Stimulated activated CD4-positive, alpha-beta T cell treated with anti-CD3 and anti-CD28 coated beads, TNF-alpha, amount 100 ng/mL, for 1 hour (primary cell): ENCODE measurements around the gene APMAP.
"Not testable (repeated sequence)": the region's sequence is repeated elsewhere in the genome, so short reads cannot be mapped to it uniquely, and the experiment has no call there.

Experiments used
- DNase-seq, 3 donors: peaks; one replicate each; pipeline ENCODE4 v3.0.0-alpha.2; 2020; ENCODE audit warnings: low read depth in 3 of 3, low spot score in 1 of 3

APMAP gene

DNA sequence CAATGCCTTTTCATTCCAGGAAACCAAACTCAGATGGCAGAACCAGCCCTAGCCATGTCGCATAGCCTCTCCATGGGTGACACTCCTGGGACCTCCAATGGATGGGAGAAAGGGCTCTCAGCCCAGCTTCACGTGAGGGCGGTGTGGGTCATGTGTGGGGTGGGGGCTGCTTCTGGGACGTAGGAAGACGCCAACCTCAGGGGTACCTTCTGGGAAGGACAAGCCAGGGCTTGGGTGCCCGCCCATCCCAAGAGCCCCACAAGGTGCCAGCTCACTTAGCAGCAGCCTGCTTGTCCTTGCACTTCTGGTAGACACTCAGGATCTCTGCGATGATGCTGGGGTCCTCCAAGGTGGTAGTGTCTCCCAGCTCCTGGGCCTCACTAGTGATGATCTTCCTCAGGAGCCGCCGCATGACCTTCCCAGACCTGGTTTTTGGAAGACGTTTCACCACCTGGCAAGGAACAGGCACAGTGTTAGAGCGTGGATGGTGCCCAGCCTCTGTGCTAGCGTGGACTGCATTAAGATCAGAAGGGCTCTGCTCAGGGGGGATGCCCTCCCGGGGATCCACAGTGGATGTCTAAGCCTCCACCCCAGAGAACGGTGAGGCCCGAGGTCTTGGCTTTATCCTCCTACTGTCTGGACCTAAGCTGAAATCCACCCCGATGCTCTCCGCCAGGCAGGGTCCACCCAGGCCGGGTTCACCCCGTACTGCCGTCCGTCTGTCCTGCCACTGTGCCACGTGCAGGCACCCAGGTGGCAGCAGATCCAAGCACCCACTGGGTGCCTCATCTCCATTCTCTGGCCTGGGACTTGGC is 15.1 kb upstream of the APMAP start:
- DNase-seq = no peak

DNA sequence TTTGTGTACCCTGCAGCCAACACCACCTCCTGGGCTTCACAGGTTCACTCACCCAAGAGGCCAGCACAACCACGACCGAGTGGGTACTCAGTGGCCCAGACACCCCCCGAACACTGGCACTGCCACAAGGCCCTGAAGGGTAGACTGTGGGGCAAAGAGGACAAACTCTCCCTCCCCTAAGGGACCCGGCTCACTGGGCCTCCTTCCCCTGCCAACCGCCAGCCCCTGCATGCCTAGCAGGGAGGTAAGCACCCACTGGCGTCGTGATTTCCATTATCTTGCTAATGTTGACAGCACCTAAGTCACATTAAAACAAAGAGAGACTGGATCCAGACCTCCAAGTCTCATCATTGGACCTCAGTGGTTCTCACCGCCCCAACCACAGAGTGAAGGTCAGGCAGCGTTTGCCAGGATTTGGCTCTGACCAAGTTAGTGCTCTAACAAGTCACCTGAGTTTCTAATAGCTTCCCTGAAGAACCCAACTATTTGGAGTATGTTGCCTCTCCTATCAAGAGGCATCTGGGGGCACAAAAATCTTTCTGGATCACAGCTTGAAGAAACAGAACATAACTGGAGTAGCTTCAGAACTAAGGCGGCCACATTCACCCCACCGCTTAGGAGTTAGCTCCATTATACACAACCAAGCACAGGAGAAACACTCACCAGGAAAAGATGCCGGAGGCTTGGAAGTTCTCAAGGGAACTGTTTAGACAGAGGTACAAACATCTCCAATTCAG is 14.0 kb upstream of the APMAP start:
- no peak for DNase-seq

DNA sequence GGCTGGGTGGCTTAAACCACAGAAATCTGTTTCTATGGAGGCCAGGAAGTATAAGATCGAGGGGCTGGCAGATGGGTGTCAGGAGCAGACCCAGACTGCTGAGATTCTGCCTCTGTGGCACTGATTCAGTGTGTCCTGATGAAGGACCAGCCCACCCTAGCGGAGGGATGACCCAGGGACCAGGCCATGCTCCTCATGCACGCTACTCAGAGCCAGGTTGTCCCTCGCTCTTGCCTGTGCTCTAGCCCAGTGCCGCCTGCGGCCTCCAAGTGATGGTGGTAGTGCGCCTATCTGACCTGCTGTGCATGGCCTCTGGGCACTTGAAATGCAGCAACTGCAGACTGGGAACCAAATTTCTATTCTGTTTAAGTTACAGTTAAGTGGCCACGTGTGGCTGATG is 13.1 kb upstream of the APMAP start:
- DNase-seq = no peak

DNA sequence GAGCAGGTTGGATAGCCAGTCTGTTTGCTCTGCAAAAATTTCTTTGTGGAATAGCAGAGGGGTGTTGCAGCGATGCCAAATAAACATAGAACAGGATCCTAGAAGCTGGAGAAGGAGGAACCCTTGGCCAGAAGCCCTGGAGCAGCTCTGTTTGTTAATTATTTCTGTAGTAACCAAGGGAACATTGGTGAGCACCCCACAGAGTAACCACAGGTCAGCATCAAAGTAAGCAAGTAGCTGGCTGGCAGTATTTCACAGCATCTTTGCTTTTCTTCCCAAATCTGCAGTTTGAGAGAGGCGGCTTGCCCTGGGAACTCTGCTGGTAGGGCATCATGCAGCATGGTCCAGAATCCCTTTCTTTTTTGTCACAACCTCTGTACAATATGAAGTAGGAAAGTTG is 12.7 kb upstream of the APMAP start:
- DNase-seq = no peak

DNA sequence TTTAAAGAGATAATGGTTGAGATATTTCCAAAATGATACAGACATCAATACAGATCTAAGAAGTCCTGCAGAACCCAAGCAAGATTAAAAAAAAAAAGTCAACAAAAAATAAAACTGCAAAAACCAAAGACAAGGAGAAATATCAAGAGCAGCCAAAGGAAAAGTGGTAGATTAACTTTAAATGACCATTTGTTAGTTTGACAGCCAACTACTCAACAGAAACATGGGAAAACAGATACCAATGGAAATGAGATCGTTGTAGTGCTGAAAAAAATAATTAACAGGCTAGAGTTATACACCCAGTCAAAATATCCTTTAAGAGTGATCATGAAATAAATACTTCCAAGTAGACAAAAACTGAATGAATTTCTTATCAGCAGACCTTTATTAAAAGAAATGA is 10.5 kb upstream of the APMAP start:
- DNase-seq = no peak

DNA sequence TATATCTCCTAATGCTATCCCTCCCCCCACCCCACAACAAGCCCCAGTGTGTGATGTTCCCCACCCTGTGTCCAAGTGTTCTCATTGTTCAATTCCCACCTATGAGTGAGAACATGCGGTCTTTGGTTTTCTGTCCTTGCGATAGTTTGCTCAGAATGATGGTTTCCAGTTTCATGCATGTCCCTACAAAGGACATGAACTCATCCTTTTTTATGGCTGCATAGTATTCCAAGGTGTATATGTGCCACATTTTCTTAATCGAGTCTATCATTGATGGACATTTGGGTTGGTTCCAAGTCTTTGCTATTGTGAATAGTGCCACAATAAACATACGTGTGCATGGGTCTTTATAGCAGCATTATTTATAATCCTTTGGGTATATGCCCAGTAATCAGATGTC is 8.8 kb upstream of the APMAP start:
- DNase-seq = not testable (repeated sequence)

DNA sequence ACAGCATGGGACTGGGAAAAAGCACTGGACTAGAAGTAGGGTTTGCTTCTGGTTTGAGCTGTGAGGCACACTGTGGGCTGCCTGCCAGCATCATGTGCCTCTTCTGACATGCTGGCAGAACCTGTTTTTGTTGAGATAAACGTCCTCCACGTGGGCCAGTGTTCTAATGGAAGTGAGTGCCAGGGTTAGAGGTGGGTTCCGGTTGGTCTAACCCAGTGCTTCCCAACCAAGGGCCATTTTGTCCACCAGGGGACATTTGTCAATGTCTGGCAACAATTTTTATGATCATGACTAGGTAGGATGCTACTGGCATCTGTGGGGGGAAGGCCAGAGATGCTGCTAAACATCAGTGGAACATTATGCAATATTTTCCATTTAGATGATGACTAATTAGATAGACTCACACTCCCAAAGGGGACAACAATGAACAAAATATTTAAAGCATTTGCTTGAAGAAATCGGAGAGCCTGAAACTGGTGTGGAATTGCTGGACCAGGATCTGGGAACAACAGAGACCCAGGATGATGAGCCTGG is 7.8 kb upstream of the APMAP start:
- DNase-seq = no peak

DNA sequence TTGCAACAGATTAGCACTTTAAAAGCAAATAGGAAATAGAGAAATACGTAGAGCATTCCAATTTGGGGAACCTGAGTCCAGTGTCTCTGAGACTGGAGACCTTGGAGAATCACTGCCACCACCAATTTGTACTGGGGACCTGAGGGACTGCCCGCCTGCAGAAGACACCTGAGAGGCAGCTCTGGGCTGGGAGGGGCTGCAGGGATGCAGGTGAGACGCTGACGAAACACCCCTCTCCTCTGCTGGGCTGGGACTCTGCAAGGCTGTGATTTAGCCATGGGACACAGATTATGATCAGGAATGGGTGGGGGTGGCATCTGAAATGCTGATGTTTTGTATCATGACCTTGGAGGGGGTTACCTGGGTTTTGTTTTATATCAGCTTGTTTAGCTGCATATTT is 7.0 kb upstream of the APMAP start:
- DNase-seq = no peak

DNA sequence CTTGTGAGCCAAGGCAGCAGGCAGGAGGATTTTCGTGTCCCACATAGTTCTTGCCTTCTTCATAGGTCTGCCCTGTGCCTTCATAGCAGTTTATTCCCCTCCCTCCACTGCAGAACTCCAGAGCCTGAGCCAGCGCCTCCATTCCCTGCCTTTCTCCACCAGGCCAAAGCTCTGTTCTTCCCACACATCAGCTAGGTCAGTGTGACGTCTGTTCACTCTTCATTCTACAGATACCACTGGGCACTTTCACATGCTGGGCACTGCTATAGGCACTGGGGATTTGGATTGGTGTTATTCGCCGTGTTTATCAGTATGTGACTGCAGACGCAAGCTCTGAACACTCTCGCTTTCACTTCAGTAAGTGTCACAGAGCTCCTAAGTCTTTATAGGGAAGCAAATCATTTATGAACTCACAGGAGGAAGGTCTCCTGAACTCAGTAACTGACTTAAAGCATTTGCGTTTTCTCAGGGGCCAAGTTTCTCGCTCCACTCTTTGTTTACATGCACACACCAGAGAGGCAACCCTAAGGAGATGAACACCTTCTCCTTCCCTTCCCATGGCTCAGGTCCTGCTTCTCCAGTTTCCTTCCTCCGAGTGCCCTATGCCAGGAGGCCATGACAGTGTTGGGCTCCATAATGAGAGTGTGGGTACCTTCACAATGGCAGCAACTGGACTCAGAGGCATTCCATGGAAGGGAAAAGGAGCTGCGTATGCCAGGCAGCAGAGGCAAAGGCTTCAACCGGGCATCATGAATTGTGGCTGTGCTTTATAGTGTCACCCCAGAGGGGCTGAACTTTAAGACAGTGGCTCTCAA is 6.3 kb upstream of the APMAP start:
- no peak for DNase-seq

DNA sequence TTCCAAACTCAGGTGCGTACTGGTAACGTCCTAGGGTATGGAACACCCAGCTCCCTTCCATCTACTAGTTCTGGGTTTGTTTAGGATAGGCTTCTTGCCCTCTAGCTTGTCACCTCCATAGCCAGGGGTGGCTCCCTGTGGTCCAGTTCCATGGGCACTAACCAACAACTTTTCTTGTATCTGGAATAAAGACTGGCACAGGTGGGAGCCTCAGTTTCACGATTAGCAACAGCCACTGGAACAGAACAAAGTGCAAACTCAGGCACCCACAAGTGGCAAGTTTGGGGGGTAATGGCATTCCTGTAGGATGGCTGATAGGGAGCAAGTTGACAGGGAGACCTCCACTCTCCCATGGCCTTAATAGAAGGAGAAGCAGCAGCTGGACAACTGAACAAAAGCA is 5.6 kb upstream of the APMAP start:
- DNase-seq = no peak

DNA sequence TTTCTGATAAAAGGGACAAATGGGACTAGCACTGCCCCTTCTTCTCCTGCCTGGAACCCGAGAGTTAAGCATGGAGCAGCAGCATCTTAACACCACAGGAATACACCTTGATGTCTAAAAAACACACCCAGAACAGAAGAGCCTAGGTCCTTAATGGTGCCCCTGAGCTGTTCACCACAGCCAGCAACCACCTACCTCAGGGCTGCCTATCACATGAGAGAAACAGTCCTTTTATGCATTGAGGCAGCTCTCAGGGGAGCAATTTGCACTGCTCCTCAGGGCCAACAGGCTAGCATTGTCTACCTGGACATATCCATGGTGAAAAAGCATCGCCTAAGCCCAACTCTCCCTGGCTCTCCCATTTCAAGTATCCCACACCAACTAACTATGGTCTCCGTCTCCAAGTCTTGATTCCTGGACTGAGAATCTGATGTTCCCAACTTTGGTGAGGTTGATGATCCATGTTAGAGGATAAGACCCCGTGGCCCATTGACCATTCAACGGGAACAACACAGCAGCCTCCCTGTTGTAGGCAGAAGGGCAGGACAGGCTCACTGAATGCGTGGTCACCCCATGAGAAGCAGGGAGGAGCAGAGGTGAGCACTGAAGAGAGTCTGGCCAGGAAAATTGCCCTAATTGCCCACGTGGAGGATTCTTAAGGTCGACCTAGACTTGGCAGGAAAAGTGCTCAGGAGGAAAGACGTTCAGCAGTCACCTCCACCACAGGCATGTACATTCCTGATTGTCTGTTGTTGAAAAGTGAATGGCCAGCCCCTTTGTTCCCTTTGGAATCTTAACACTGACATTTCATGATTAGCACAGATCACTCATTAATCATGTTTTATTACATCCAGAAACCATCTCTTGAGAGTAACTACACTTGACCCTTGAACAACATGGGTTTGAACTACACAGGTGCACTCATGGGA is 4.2 kb upstream of the APMAP start:
- DNase-seq = no peak

DNA sequence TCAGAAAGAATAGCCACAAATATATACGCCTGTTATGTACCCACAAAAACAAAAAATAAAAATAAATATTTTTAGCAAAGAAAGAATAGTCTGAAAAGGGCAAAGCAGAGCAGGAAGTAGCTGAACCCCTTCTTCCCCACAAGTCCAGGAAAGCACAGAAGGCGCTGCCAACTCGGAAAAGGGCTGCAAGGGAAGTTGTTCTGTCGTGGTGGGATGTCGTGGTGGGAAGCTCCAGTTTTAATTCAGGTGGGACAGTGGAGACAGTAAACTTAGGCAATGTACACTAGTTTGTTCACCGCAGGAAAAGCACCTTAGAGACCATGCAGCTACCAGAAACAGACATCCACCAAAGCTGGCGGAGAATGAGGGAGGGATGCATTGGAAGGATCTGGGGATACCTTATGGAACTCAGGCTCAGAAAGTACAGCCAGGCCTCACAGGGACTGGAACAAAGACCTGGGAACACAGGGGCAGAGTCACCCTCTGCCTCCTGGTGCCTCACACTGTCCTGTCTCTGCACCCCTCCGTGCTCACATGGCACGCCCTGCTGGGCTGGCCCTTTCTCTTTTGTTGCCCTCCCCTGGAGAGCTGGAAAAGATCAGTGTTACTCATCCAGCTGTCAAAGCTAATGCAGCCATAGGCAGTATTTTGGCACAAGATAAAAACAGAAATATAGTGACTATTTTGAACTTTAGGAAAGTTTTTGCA is 3.3 kb upstream of the APMAP start:
- no peak for DNase-seq

DNA sequence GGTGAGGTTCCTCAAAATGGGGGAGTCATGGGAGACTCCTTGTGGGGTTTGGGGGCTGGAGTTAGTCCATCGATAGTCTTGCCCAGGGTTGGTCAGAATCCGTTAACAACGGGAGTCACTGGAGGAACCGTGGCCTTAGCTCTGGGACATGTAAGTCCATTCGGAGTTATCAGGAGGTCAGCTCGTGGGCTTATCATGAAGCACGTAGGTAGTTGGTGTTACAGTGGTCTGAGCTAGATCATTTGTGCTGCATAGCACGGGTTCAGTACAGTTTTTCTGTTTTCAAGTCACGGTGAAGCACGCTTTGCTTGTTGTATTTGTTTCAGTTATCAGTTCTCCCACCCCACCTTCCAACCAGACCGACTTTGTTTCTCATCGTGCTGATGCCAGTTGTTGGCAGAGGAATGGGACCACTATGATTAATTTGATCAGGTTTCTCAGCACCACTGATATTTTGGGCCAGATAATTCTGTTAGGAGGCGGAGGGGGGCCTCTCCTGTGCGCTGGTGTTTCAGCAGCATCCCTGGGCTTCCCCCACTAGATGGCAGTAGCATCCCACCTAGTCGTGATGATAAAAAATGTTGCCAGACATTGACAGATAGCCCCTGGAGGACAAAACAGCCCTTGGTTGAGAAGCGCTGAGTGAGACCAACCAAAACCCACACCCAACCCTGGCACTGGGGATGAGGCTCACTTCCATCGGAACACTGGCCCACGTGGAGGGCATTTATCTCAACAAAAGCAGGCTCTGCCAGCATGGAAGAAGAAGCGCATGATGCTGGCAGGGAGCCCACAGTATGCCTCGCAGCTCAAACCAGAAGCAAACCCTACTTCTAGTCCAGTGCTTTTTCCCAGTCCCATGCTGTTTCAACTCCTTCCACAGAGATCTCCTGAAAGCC is 2.2 kb upstream of the APMAP start:
- DNase-seq = peak; percentile 51 to 71 (median 68)

DNA sequence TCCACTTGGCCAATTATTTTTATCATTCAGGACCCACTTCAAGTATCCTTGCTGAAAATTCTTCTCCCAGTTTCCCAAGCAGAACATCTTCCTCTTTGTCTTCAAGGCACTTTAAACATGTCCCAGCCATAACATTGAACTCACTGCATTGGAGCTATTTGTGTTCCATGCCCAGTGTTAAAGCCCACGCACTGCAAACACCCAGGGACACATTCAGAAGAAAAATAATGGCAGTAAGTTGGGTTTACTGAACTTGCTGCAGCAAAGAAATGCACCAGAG is 1.6 kb upstream of the APMAP start:
- no peak for DNase-seq

DNA sequence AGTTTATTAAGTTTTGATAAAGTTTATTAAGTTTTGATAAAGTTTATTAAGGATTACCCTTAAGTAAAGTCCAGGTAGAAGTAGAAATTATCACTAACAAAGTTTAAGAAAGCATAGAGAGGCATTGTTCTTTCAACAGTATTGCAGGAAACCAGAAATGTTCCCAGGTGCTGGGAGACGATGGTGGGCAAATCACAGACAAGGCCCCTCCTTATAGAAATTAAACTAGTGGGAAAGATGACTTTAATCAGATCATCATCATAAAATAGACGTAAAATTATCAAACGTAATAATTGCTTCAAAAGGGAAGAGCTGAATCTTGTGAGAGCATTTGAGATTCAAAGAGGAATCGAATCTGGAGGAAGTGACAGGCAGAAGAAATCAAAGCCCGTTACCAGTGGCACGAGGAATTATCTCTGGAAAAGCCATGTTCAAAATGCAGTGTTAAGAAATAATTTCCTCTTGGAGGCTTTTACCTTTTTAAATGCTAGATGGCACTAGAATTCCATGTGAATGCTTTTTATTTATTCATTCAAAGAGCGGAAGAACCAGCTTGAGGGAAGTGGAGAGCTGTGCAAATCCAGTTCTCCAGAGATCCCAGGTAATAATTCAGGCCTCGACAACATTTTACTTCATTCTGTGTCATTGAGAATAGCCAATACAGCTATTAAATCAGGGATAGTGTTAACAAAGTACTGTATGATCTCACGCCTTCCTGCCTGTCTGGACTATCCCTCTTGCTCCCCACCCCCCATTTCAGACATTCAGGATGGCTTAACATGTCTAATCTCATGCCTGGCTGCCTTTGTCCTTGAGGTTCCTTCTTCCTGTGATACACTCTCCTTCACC is 1.0 kb upstream of the APMAP start:
- no peak for DNase-seq

DNA sequence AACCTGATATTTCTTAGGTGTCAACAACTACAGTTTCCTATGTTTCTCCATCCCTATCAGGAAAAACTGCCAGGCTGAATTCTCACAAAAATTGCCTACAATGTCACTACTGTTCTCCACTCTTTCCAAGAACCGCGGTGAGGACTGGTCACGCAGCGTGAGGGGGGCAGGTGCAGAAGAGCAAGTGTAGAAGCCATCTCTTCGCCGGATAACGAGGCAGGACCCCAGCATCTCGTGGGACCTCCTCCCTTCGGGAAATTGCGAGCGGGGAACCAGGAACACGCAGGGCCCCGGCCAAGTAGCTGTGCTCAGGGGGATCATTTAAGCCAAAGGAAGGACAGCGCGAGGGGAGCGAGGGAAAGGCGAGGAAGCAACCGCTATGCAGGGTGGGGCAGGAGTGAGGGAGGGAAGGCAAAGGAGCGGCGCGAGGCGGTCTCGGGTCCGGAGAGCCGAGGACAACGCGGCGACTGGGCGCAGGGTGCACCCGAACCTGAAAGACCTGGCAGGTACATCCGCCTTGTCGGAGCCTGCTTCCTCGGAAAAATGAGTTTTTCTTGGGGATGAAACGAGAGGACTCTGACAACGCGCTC is 559 bp downstream of the APMAP start:
- DNase-seq = peak in 1 of 3 donors; percentile 6

DNA sequence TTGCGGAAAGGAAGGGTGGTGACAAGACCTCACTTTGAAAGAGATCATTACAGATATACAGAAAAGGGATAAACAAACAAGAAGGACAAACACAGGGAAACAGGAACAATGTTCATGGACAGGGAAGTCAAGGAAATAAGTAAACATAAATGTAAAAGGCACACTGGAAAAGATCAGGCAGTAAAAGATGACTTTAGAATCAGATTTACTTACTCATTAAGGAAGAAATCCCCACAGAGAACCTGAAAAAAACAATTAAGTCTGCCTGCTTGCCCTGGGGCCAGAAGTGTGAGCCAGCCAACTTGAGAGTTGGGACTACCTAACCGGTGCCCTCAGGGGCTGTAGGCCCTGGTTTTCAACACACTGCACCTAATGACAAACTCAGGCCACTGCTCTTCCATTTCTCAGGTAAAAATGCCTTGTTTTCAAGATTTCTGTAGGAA is 1.7 kb downstream of the APMAP start:
- DNase-seq = no peak

DNA sequence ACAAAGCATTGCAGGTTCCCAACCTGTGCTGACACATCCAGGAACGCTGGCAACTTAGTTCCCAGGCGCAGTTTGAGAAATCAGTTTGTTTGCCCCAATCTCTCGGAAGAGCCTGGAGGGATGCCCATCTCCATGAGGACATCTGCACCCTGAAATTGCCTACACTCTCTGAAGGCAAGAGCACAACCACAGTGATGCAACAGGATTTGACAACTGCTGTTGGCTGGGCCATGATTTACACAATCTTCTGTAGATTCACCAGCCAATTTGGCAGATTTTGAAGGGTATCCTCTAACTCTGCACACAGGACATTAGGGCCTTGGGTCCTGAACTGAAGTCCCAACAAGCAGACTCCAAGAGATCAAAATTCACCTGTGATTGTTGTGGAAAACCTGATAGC is 3.4 kb downstream of the APMAP start:
- DNase-seq = no peak
